Trophoblast cell (in vitro differentiated cells and primary cell): ENCODE measurements around the gene ISCA1.

Experiments used
- DNase-seq, 2 donors: peaks; one replicate each; pipeline ENCODE4 v3.0.0-alpha.2; 2016
- H2AFZ ChIP-seq: 2 replicates; pipeline ENCODE4 v1.6.1; 2013; ENCODE audit warnings: low read length, moderate library complexity, mild to moderate bottlenecking; ENCODE audit not compliant: insufficient read depth, poor library complexity
- H2AK5ac ChIP-seq: 2 replicates; pipeline ENCODE4 v1.6.1; 2013; ENCODE audit warnings: mild to moderate bottlenecking, low read length
- H2BK120ac ChIP-seq: 2 replicates; pipeline ENCODE4 v1.6.1; 2013; ENCODE audit warnings: low read length, mild to moderate bottlenecking, moderate library complexity; ENCODE audit not compliant: insufficient read depth, poor library complexity
- H2BK12ac ChIP-seq: 2 replicates; pipeline ENCODE4 v1.6.1; 2013; ENCODE audit warnings: mild to moderate bottlenecking, low read length, moderate library complexity
- H2BK5ac ChIP-seq: 2 replicates; pipeline ENCODE4 v1.6.1; 2013; ENCODE audit warnings: low read length, low read depth, moderate library complexity, mild to moderate bottlenecking; ENCODE audit not compliant: poor library complexity
- H3K14ac ChIP-seq: 2 replicates; pipeline ENCODE4 v1.6.1; 2013; ENCODE audit warnings: mild to moderate bottlenecking, low read length
- H3K18ac ChIP-seq: 2 replicates; pipeline ENCODE4 v1.6.1; 2013; ENCODE audit warnings: mild to moderate bottlenecking, low read length
- H3K23ac ChIP-seq: 2 replicates; pipeline ENCODE4 v1.6.1; 2013; ENCODE audit warnings: low read length
- H3K27ac ChIP-seq: 2 replicates; pipeline ENCODE4 v1.5.1; 2013; ENCODE audit warnings: low read depth, mild to moderate bottlenecking, inconsistent platforms, low read length, moderate library complexity
- H3K27me3 ChIP-seq: 2 replicates; pipeline ENCODE4 v1.6.1; 2013; ENCODE audit warnings: inconsistent platforms, mild to moderate bottlenecking, low read length, moderate library complexity; ENCODE audit not compliant: insufficient read depth
- H3K36me3 ChIP-seq, 2 experiments: 1 replicate in 1 of 2; 2 replicates in 1 of 2; pipeline ENCODE4 v1.6.1; 2013; ENCODE audit warnings: low read length in 2 of 2, mild to moderate bottlenecking in 2 of 2, moderate library complexity in 1 of 2; ENCODE audit not compliant: insufficient read depth in 2 of 2, control insufficient read depth in 1 of 2
- H3K4ac ChIP-seq: 2 replicates; pipeline ENCODE4 v1.6.1; 2013; ENCODE audit warnings: low read depth, mild to moderate bottlenecking, low read length, moderate library complexity
- H3K4me1 ChIP-seq, 2 experiments: 1 replicate in 1 of 2; 2 replicates in 1 of 2; pipeline ENCODE4 v1.6.1; 2013; ENCODE audit warnings: low read length in 2 of 2, mild to moderate bottlenecking in 2 of 2, moderate library complexity in 1 of 2; ENCODE audit not compliant: insufficient read depth in 2 of 2, control insufficient read depth in 1 of 2
- H3K4me2 ChIP-seq: 2 replicates; pipeline ENCODE4 v1.6.1; 2013; ENCODE audit warnings: inconsistent platforms, mild to moderate bottlenecking, low read length, moderate library complexity
- H3K4me3 ChIP-seq: 2 replicates; pipeline ENCODE4 v1.5.1; 2013; ENCODE audit warnings: mild to moderate bottlenecking, low read depth, low read length, inconsistent platforms
- H3K79me1 ChIP-seq: one replicate; pipeline ENCODE4 v1.6.1; 2013; ENCODE audit warnings: low read length
- H3K79me2 ChIP-seq: 2 replicates; pipeline ENCODE4 v1.6.1; 2013; ENCODE audit warnings: low read length, mild to moderate bottlenecking; ENCODE audit not compliant: control insufficient read depth, insufficient read depth, poor library complexity
- H3K9ac ChIP-seq: 2 replicates; pipeline ENCODE4 v1.6.1; 2013; ENCODE audit warnings: mild to moderate bottlenecking, low read length
- H3K9me3 ChIP-seq: 2 replicates; pipeline ENCODE4 v1.6.1; 2013; ENCODE audit warnings: low read depth, mild to moderate bottlenecking, control low read depth, inconsistent platforms, low read length; ENCODE audit not compliant: insufficient read depth
- H4K12ac ChIP-seq: 2 replicates; pipeline ENCODE4 v1.6.1; 2013; ENCODE audit warnings: low read depth, mild to moderate bottlenecking, low read length, moderate library complexity
- H4K8ac ChIP-seq: 2 replicates; pipeline ENCODE4 v1.6.1; 2013; ENCODE audit warnings: low read depth, mild to moderate bottlenecking, low read length, moderate library complexity
- H4K91ac ChIP-seq: one replicate; pipeline ENCODE4 v1.6.1; 2013; ENCODE audit warnings: low read depth, mild to moderate bottlenecking, low read length, moderate library complexity
- WGBS: extraction: QIAGEN DNeasy Blood & Tissue Kit; methylation state at CpG from one replicate; pipeline ENCODE4 v1.1.7; 2013; ENCODE audit warnings: missing lambda C conversion rate; ENCODE audit not compliant: insufficient read length, insufficient coverage; ENCODE audit errors: extremely low coverage; 5-methylcytosine and 5-hydroxymethylcytosine counted together

Gene ISCA1

DNA sequence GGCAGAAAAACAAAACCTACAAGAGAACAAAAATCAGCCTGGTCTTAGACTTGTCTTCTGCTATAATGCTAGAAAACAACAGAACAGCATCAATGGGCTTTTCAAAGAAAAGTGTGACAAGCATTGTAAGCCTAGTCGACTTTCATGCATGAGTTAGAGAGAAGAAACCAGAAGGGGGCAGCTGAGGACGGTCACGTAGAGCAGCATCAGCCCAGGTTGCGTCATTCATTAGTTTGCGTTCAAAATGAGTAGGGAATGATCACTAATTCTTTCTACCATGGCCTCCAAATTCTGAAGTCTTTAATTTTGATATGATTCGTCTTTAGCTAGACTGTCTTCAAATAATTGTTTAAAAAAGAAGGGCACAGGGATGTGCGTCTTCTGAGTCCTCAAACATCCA lies 4.7 kb upstream of the ISCA1 start:
- H4K8ac ChIP-seq: no peak overlapping the region
- H3K18ac ChIP-seq: no peak overlapping the region
- DNase-seq: peak; percentile 30 to 71
- no peak overlapping the region for H3K4ac ChIP-seq
- H3K9ac ChIP-seq: no peak overlapping the region
- H3K4me3 ChIP-seq: no peak overlapping the region
- no peak overlapping the region for H2AK5ac ChIP-seq
- no peak overlapping the region for H3K4me2 ChIP-seq
- H3K36me3 ChIP-seq: peaks cover 0 to 3% of the 10 kb centered on the region in 2 experiments
- WGBS: no CpG with 5 or more reads among the region's 7 CpGs
- no peak overlapping the region for H3K14ac ChIP-seq
- peaks cover 1% of the 10 kb centered on the region for H3K9me3 ChIP-seq
- no peak overlapping the region for H3K27ac ChIP-seq
- H4K12ac ChIP-seq: no peak overlapping the region
- no peaks in the 10 kb centered on the region for H3K27me3 ChIP-seq
- no peak overlapping the region for H2BK12ac ChIP-seq
- peaks cover 2% of the 10 kb centered on the region for H3K79me2 ChIP-seq
- no peak overlapping the region for H2AFZ ChIP-seq
- no peak overlapping the region for H2BK120ac ChIP-seq
- peaks cover 0 to 5% of the 10 kb centered on the region in 2 experiments for H3K4me1 ChIP-seq
- no peak overlapping the region for H2BK5ac ChIP-seq
- no peak overlapping the region for H3K23ac ChIP-seq
- peaks cover 4% of the 10 kb centered on the region for H3K79me1 ChIP-seq
- H4K91ac ChIP-seq: no peak overlapping the region

DNA sequence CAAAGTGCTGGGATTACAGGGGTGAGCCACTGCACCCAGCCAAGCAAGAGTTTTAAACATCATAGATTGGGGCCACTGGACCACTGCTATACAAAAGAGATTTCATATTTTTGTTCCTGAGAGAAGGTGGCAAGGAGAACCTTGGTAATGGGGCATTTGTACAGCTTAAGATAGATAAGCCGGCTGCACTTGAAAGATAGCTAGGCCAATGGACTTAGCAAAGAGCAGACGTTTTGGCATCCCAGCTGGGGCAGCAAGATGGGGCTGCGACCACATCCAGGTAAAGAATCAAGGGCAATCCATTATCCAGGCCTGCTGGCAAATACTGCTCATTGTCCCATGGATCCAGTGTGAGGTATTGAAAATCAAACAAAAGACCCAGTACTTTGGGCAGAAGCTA lies 3.9 kb upstream of the ISCA1 start:
- Histone ChIP-seq H3K79me1 (peaks cover 7% of the 10 kb centered on the region), H3K9ac (no peak overlapping the region), H3K4me2 (no peak overlapping the region), H3K14ac (no peak overlapping the region), H2BK5ac (no peak overlapping the region), H3K4me1 (peaks cover 0 to 5% of the 10 kb centered on the region in 2 experiments), H3K18ac (no peak overlapping the region), H3K9me3 (peaks cover 1% of the 10 kb centered on the region), H4K8ac (no peak overlapping the region), H3K4ac (no peak overlapping the region), H2BK12ac (no peak overlapping the region), H3K23ac (peak overlapping the region; percentile 61), H2AFZ (no peak overlapping the region), H3K4me3 (peak overlapping the region; percentile 35), H2AK5ac (no peak overlapping the region), H3K27ac (no peak overlapping the region), H3K79me2 (peaks cover 5% of the 10 kb centered on the region), H2BK120ac (no peak overlapping the region), H3K36me3 (peaks cover 0 to 1% of the 10 kb centered on the region in 2 experiments), H4K91ac (no peak overlapping the region), H3K27me3 (no peaks in the 10 kb centered on the region), H4K12ac (no peak overlapping the region)
- WGBS: no CpG with 5 or more reads among the region's 3 CpGs
- no peak for DNase-seq

DNA sequence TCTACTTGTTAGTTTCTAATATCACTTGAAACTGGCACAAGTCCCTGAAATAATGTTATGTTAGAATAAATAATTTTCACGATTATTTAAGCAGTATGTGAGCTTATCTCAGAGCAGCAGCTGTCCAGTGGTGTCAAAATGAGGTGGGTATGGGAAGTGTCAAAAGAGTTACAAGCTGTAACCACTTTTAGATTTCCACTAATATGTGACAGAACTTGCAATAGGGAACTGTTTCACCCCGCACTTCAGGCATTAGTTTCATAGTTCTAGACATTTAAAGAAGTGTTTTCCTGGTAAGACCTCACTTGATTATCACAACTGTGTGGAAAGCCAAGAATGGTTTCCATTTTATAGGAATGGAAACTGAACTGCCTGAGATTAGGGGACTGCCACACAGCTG lies 2.9 kb upstream of the ISCA1 start:
- no peak overlapping the region for H3K4ac ChIP-seq
- H3K9me3 ChIP-seq: peaks cover 1% of the 10 kb centered on the region
- H3K79me1 ChIP-seq: peaks cover 7% of the 10 kb centered on the region
- H3K18ac ChIP-seq: no peak overlapping the region
- no peak overlapping the region for H3K14ac ChIP-seq
- H2BK120ac ChIP-seq: no peak overlapping the region
- no peak overlapping the region for H2AFZ ChIP-seq
- H4K91ac ChIP-seq: no peak overlapping the region
- WGBS: no CpG with 5 or more reads among the region's 2 CpGs
- peaks cover 2 to 7% of the 10 kb centered on the region in 2 experiments for H3K4me1 ChIP-seq
- no peak overlapping the region for H4K8ac ChIP-seq
- no peak for DNase-seq
- H2AK5ac ChIP-seq: no peak overlapping the region
- H3K23ac ChIP-seq: no peak overlapping the region
- no peak overlapping the region for H3K9ac ChIP-seq
- H2BK12ac ChIP-seq: no peak overlapping the region
- H3K4me3 ChIP-seq: no peak overlapping the region
- H3K27me3 ChIP-seq: no peaks in the 10 kb centered on the region
- H2BK5ac ChIP-seq: no peak overlapping the region
- H3K4me2 ChIP-seq: no peak overlapping the region
- H4K12ac ChIP-seq: no peak overlapping the region
- H3K36me3 ChIP-seq: peaks cover 2 to 4% of the 10 kb centered on the region in 2 experiments
- H3K79me2 ChIP-seq: peaks cover 7% of the 10 kb centered on the region
- no peak overlapping the region for H3K27ac ChIP-seq

DNA sequence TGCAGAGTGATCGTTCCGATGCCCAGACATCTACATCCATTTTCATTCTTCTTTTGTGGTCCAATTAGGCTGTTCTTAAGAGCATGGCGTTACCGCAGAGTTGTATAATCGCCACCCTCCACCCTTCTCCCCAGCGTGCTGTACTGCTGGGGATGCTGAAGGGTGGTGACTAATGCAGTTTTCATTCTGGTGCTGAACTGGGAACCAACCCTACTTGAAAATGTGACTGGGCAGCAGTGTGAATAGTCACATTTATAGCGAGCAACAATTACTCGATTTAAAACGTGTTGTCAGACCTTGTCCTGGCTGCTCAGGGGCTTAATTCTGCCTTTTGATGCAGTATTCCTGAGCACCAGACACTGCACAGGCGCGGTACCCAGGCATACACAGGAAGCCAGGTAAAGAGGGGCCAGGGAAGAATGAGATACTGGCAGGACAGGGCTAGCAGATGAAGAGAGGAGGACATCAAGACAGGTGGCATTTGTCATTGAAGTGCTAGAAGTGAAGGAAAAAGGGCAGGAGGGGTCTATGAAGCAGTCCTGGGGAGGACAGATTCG lies 719 bp upstream of the ISCA1 start:
- H3K23ac ChIP-seq: peak overlapping the region; percentile 43
- no peak overlapping the region for H4K91ac ChIP-seq
- no peak overlapping the region for H3K4ac ChIP-seq
- no peak for DNase-seq
- H3K36me3 ChIP-seq: peaks cover 4 to 5% of the 10 kb centered on the region in 2 experiments
- no peak overlapping the region for H2AFZ ChIP-seq
- H2AK5ac ChIP-seq: no peak overlapping the region
- peak overlapping the region; percentile 86 for H3K4me2 ChIP-seq
- no peak overlapping the region for H4K8ac ChIP-seq
- no peak overlapping the region for H2BK12ac ChIP-seq
- WGBS: no CpG with 5 or more reads among the region's 12 CpGs
- H3K4me1 ChIP-seq: peaks cover 2 to 7% of the 10 kb centered on the region in 2 experiments
- no peak overlapping the region for H2BK120ac ChIP-seq
- H3K18ac ChIP-seq: no peak overlapping the region
- peaks cover 7% of the 10 kb centered on the region for H3K79me1 ChIP-seq
- H3K9me3 ChIP-seq: peaks cover 1% of the 10 kb centered on the region
- no peaks in the 10 kb centered on the region for H3K27me3 ChIP-seq
- no peak overlapping the region for H2BK5ac ChIP-seq
- H3K79me2 ChIP-seq: peaks cover 7% of the 10 kb centered on the region
- no peak overlapping the region for H3K27ac ChIP-seq
- H3K14ac ChIP-seq: no peak overlapping the region
- no peak overlapping the region for H4K12ac ChIP-seq
- no peak overlapping the region for H3K9ac ChIP-seq
- H3K4me3 ChIP-seq: peak overlapping the region; percentile 99
